GM12878 (cell line): ENCODE data around the gene PUS10.

Experiments
- CTCF ChIP-seq, 3 experiments: IDR thresholded peaks in 2 of 3; conservative IDR thresholded peaks in 1 of 3; 2 replicates each; pipeline ENCODE4 v1.5.1; 2011; ENCODE audit warnings: low read depth in 3 of 3, low read length in 3 of 3, mild to moderate bottlenecking in 3 of 3, control low read depth in 2 of 3, moderate library complexity in 2 of 3, inconsistent platforms in 1 of 3, mixed read lengths in 1 of 3; ENCODE audit not compliant: control insufficient read depth in 2 of 3, insufficient read depth in 1 of 3; ENCODE audit errors: extremely low read depth in 1 of 3
- SIN3A ChIP-seq: IDR thresholded peaks from 2 replicates; pipeline ENCODE4 v1.6.1; 2012; ENCODE audit warnings: low read depth, low read length, improper control_type of control experiment
- USF2 ChIP-seq: IDR thresholded peaks from 2 replicates; pipeline ENCODE4 v1.6.1; 2011; ENCODE audit warnings: low read depth, low read length, improper control_type of control experiment, borderline replicate concordance

- TF ChIP-seq CTCF (IDR thresholded peaks at IDR 0.05 in 2 of 3, conservative IDR thresholded peaks at IDR 0.05 in 1 of 3; ENCODE audit: control insufficient read depth in 2 of 3, extremely low read depth in 1 of 3, insufficient read depth in 1 of 3, low read depth in 3 of 3, low read length in 3 of 3) (no peak), USF2 (no peak), SIN3A (no peak)
These were observed 41.0 kb downstream of the PUS10 start for GRCh38 chr2:60976875-60977561.
